Measurements from ENCODE around the gene ZC3H12D. TPM values are rescaled to one million over a fixed set of nuclear protein-coding genes. Genes with fewer than 3 reads are reported as not detected.
"Not testable (repeated sequence)": the region's sequence is repeated elsewhere in the genome, so short reads cannot be mapped to it uniquely, and the experiment has no call there.

ZC3H12D gene
- total and polyA plus RNA-seq, 2 experiments from 2014 or later = 0.07 TPM; not detected in 1

DNA sequence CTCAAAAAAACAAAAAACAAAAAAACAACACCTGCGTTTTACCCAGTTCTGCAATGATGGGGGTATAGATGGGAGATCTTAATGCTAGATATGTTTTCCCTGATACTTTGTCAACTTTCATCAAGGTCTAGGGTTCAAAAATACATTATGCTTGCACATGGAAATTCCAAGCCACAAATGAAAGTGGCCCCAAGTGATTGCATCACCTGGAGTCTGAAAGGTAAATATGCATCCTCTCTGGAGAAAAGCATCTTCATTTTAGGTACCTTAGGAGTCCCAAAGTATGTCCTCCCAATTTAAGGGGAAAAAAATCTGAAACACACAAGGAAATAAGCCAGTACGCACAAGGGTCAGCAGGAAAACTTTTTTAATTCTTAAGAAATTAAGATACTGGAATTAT lies 12.6 kb upstream of the ZC3H12D start:
- H3K36me3 Mint-ChIP-seq (ENCODE audit: low read depth) = no peaks in the 10 kb centered on the region
- no peak overlapping the region for H2AFZ ChIP-seq
- H3K4me3 ChIP-seq = no peak overlapping the region
- no peaks in the 10 kb centered on the region for H3F3A ChIP-seq (replicated peaks; ENCODE audit: low read depth)
- no peak overlapping the region for H3K27ac ChIP-seq (ENCODE audit: low read depth)
- no peaks in the 10 kb centered on the region for H4K20me1 ChIP-seq (replicated peaks; ENCODE audit: insufficient read depth)
- TF ChIP-seq, protein P1, sequence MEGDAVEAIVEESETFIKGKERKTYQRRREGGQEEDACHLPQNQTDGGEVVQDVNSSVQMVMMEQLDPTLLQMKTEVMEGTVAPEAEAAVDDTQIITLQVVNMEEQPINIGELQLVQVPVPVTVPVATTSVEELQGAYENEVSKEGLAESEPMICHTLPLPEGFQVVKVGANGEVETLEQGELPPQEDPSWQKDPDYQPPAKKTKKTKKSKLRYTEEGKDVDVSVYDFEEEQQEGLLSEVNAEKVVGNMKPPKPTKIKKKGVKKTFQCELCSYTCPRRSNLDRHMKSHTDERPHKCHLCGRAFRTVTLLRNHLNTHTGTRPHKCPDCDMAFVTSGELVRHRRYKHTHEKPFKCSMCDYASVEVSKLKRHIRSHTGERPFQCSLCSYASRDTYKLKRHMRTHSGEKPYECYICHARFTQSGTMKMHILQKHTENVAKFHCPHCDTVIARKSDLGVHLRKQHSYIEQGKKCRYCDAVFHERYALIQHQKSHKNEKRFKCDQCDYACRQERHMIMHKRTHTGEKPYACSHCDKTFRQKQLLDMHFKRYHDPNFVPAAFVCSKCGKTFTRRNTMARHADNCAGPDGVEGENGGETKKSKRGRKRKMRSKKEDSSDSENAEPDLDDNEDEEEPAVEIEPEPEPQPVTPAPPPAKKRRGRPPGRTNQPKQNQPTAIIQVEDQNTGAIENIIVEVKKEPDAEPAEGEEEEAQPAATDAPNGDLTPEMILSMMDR (conservative IDR thresholded peaks at IDR 0.05; ENCODE audit: low read depth in 2 of 2) = no peak
- TF ChIP-seq CREB1 (CRISPR knock-in tag; IDR thresholded peaks at IDR 0.05; ENCODE audit: low read depth) (no peak), ZNF114 (CRISPR knock-in tag; IDR thresholded peaks at IDR 0.05) (no peak), EZH2phosphoT487 (IDR thresholded peaks at IDR 0.05; ENCODE audit: unreplicated experiment) (no peak), STAT1 (IDR thresholded peaks at IDR 0.05; ENCODE audit: unreplicated experiment) (no peak), JUNB (IDR thresholded peaks at IDR 0.05; ENCODE audit: unreplicated experiment) (no peak), NANOG (IDR thresholded peaks at IDR 0.05; ENCODE audit: borderline replicate concordance) (no peak), EZH2 (IDR thresholded peaks at IDR 0.05; ENCODE audit: low read depth, unreplicated experiment) (no peak)
- peaks cover 4% of the 10 kb centered on the region for H3K27me3 Mint-ChIP-seq (ENCODE audit: insufficient read depth, low read depth, poor library complexity)
- ATAC-seq = no peak
- H3K27me3 ChIP-seq (ENCODE audit: insufficient read depth) = no peaks in the 10 kb centered on the region
- no peak for DNase-seq (ENCODE audit: low spot score)
- no peaks in the 10 kb centered on the region for H3K4me1 ChIP-seq (ENCODE audit: insufficient read depth)
- H3K27ac Mint-ChIP-seq = no peak overlapping the region; the same call in 1 of the 2 replicates
- no peak overlapping the region for H3K4me3 Mint-ChIP-seq
- no peaks in the 10 kb centered on the region for H3K36me3 ChIP-seq (ENCODE audit: insufficient read depth)
- no peaks in the 10 kb centered on the region for H3K79me2 ChIP-seq (replicated peaks; ENCODE audit: insufficient read depth)
- no peak overlapping the region for H3K4me2 ChIP-seq
- peaks cover 8% of the 10 kb centered on the region; the same call in 2 of the 3 replicates for H3K4me1 Mint-ChIP-seq
- no peaks in the 10 kb centered on the region for H3K9me2 ChIP-seq (ENCODE audit: insufficient read depth)
- H3K9me3 Mint-ChIP-seq = no peaks in the 10 kb centered on the region; the same call in 2 of the 3 replicates

DNA sequence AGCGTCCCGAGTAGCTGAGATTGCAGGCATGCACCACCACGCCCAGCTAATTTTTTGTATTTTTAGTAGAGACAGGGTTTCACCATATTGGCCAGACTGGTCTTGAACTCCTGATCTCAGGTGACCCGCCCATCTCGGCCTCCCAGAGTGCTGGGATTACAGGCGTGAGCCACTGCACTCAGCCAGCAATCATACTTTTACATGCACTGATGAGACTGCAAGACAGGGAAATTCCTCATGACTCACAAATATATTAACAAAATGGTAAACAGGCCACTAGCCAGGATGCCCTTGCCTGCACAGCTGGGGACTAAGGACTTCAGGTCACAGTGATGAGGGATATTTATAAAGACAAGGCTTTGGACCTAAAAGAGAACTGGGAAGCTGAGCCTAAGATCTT lies 11.8 kb upstream of the ZC3H12D start:
- H3K27me3 ChIP-seq (ENCODE audit: insufficient read depth); H3K27me3 Mint-ChIP-seq (ENCODE audit: insufficient read depth, low read depth, poor library complexity); H4K20me1 ChIP-seq (replicated peaks; ENCODE audit: insufficient read depth); H3K4me3 Mint-ChIP-seq; H3K4me1 Mint-ChIP-seq; H3K9me3 Mint-ChIP-seq; H2AFZ ChIP-seq; DNase-seq (ENCODE audit: low spot score); H3K4me1 ChIP-seq (ENCODE audit: insufficient read depth); H3K9me2 ChIP-seq (ENCODE audit: insufficient read depth); H3K4me2 ChIP-seq; H3K36me3 Mint-ChIP-seq (ENCODE audit: low read depth); ATAC-seq; H3K79me2 ChIP-seq (replicated peaks; ENCODE audit: insufficient read depth); H3K27ac ChIP-seq (ENCODE audit: low read depth); H3K4me3 ChIP-seq; H3F3A ChIP-seq (replicated peaks; ENCODE audit: low read depth); H3K36me3 ChIP-seq (ENCODE audit: insufficient read depth): not testable (repeated sequence)
- peak overlapping the region; percentile 31; the same call in 1 of the 2 replicates for H3K27ac Mint-ChIP-seq

DNA sequence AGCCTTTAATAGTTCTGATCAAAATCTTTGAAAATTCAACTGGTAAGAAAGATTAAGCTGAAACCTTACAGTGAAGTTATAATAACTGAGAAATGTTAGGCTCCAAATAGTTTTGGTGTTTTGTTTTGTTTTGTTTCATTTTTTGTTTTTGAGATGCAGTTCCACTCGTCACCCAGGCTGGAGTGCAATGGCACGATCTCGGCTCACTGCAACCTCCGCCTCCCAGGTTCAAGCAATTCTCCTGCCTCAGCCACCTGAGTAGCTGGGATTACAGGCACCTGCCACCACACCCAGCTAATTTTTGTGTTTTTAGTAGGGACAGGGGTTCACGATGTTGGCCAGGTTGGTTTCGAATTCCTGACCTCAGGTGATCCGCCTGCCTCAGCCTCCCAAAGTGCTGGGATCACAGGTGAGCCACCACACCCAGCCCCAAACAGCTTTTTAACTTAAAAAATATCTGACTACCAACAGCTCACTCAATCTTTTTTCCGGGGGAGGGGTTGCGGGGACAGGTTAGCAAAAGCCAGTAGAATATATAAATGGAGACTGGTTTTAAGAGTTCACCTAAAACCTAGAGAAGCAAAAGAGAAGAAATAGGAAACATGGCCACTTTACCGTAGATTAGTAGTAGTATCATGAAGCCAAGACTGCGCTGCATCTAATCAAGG lies 10.7 kb upstream of the ZC3H12D start:
- H3K4me1 Mint-ChIP-seq; H2AFZ ChIP-seq; H3K36me3 ChIP-seq (ENCODE audit: insufficient read depth); DNase-seq (ENCODE audit: low spot score); H3K27me3 Mint-ChIP-seq (ENCODE audit: insufficient read depth, low read depth, poor library complexity); H3K27ac Mint-ChIP-seq; H3K79me2 ChIP-seq (replicated peaks; ENCODE audit: insufficient read depth); H3K4me3 Mint-ChIP-seq; ATAC-seq; H3K9me3 Mint-ChIP-seq; H3F3A ChIP-seq (replicated peaks; ENCODE audit: low read depth); H3K27ac ChIP-seq (ENCODE audit: low read depth); H3K27me3 ChIP-seq (ENCODE audit: insufficient read depth); H3K4me3 ChIP-seq; H3K36me3 Mint-ChIP-seq (ENCODE audit: low read depth); H3K9me2 ChIP-seq (ENCODE audit: insufficient read depth); H4K20me1 ChIP-seq (replicated peaks; ENCODE audit: insufficient read depth); H3K4me1 ChIP-seq (ENCODE audit: insufficient read depth); H3K4me2 ChIP-seq: not testable (repeated sequence)

DNA sequence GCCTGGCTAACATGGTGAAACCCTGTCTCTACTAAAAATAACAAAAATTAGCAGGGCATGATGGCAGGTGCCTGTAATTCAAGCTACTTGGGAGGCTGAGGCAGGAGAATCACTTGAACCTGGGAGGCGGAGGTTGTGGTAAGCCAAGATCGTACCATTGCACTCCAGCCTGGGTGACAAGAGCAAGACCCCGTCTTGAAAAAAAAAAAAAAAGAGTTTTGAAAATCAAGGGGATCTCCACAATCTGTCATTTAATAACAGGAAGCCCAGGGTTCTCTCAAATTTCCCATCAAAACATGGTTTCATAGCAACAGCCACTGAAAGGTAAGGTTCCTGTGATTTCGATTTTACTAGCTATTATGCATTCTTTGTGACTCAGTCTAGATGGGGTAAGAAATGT lies 10.0 kb upstream of the ZC3H12D start:
- not testable (repeated sequence) for H3K9me3 Mint-ChIP-seq; H3K4me3 ChIP-seq; H2AFZ ChIP-seq; H3K27ac Mint-ChIP-seq; DNase-seq (ENCODE audit: low spot score); H4K20me1 ChIP-seq (replicated peaks; ENCODE audit: insufficient read depth); H3K27ac ChIP-seq (ENCODE audit: low read depth); H3K4me2 ChIP-seq; H3F3A ChIP-seq (replicated peaks; ENCODE audit: low read depth); H3K9me2 ChIP-seq (ENCODE audit: insufficient read depth); H3K27me3 ChIP-seq (ENCODE audit: insufficient read depth); H3K4me3 Mint-ChIP-seq; H3K36me3 Mint-ChIP-seq (ENCODE audit: low read depth); H3K79me2 ChIP-seq (replicated peaks; ENCODE audit: insufficient read depth); ATAC-seq; H3K27me3 Mint-ChIP-seq (ENCODE audit: insufficient read depth, low read depth, poor library complexity); H3K36me3 ChIP-seq (ENCODE audit: insufficient read depth); H3K4me1 ChIP-seq (ENCODE audit: insufficient read depth); H3K4me1 Mint-ChIP-seq
